H9 (cell line): ENCODE data around the gene ULK1. TPM values are rescaled to one million over a fixed set of nuclear protein-coding genes. Genes with fewer than 3 reads are reported as not detected.
A peak's percentile ranks its signal among the peaks of the same experiment; 100 is the strongest.

ENCODE experiments used
- DNase-seq: peaks from one replicate; pipeline ENCODE4 v3.0.0-alpha.2; 2017
- H2AFZ ChIP-seq: one replicate; pipeline ENCODE4 v1.6.1; 2013; ENCODE audit warnings: mild to moderate bottlenecking, low read length, control low read depth, moderate library complexity
- H2AK5ac ChIP-seq: 2 replicates; pipeline ENCODE4 v1.6.1; 2013; ENCODE audit warnings: low read length, control low read depth, mixed read lengths; ENCODE audit not compliant: insufficient read length
- H2BK120ac ChIP-seq: one replicate; pipeline ENCODE4 v1.6.1; 2013; ENCODE audit warnings: low read depth, mild to moderate bottlenecking, low read length, control low read depth, inconsistent platforms; ENCODE audit not compliant: poor library complexity, severe bottlenecking
- H2BK12ac ChIP-seq: 2 replicates; pipeline ENCODE4 v1.6.1; 2013; ENCODE audit warnings: low read length, control low read depth, mixed read lengths, low read depth; ENCODE audit not compliant: insufficient read length
- H2BK15ac ChIP-seq: 2 replicates; pipeline ENCODE4 v1.6.1; 2013; ENCODE audit warnings: low read depth, low read length, control low read depth
- H2BK20ac ChIP-seq: one replicate; pipeline ENCODE4 v1.6.1; 2013; ENCODE audit warnings: low read depth, mild to moderate bottlenecking, low read length, control low read depth, inconsistent platforms; ENCODE audit not compliant: poor library complexity, severe bottlenecking
- H2BK5ac ChIP-seq: 2 replicates; pipeline ENCODE4 v1.6.1; 2013; ENCODE audit warnings: low read length, control low read depth, mixed read lengths; ENCODE audit not compliant: insufficient read length
- H3K14ac ChIP-seq: 2 replicates; pipeline ENCODE4 v1.6.1; 2013; ENCODE audit warnings: low read length, control low read depth; ENCODE audit not compliant: insufficient read depth
- H3K18ac ChIP-seq: 2 replicates; pipeline ENCODE4 v1.6.1; 2013; ENCODE audit warnings: low read depth, mild to moderate bottlenecking, mixed read lengths, low read length, control low read depth; ENCODE audit not compliant: insufficient read length
- H3K23ac ChIP-seq: 2 replicates; pipeline ENCODE4 v1.6.1; 2013; ENCODE audit warnings: low read length, control low read depth, mixed read lengths, low read depth; ENCODE audit not compliant: insufficient read length
- H3K23me2 ChIP-seq: 2 replicates; pipeline ENCODE4 v1.6.1; 2013; ENCODE audit warnings: low read depth, mild to moderate bottlenecking, mixed read lengths, low read length, control low read depth; ENCODE audit not compliant: insufficient read length, poor library complexity, severe bottlenecking
- H3K27ac ChIP-seq: 2 replicates; pipeline ENCODE4 v1.5.1; 2013; ENCODE audit warnings: low read length, control low read depth, mixed read lengths, low read depth; ENCODE audit not compliant: insufficient read length
- H3K27me3 ChIP-seq: 2 replicates; pipeline ENCODE4 v1.6.1; 2013; ENCODE audit warnings: low read length, control low read depth, inconsistent platforms; ENCODE audit not compliant: insufficient read depth
- H3K4ac ChIP-seq: 2 replicates; pipeline ENCODE4 v1.6.1; 2013; ENCODE audit warnings: low read depth, mild to moderate bottlenecking, control low read depth, inconsistent platforms, low read length, moderate library complexity
- H3K4me1 ChIP-seq: 2 replicates; pipeline ENCODE4 v1.6.1; 2013; ENCODE audit warnings: low read length, control low read depth, inconsistent platforms; ENCODE audit not compliant: insufficient read depth
- H3K4me2 ChIP-seq: 2 replicates; pipeline ENCODE4 v1.6.1; 2013; ENCODE audit warnings: low read length, control low read depth, mixed read lengths; ENCODE audit not compliant: insufficient read length, insufficient read depth
- H3K56ac ChIP-seq: 2 replicates; pipeline ENCODE4 v1.6.1; 2013; ENCODE audit warnings: low read depth, mild to moderate bottlenecking, mixed read lengths, low read length, control low read depth; ENCODE audit not compliant: insufficient read length
- H3K79me1 ChIP-seq: 2 replicates; pipeline ENCODE4 v1.6.1; 2013; ENCODE audit warnings: low read depth, mild to moderate bottlenecking, moderate library complexity, low read length, control low read depth, inconsistent platforms; ENCODE audit not compliant: insufficient read depth, poor library complexity, severe bottlenecking
- H3K79me2 ChIP-seq: 2 replicates; pipeline ENCODE4 v1.6.1; 2013; ENCODE audit warnings: low read length, control low read depth, inconsistent platforms; ENCODE audit not compliant: insufficient read depth
- H3K9ac ChIP-seq: 2 replicates; pipeline ENCODE4 v1.6.1; 2013; ENCODE audit warnings: low read length, control low read depth, mixed read lengths; ENCODE audit not compliant: insufficient read length; ENCODE audit errors: extremely low read depth
- H3K9me3 ChIP-seq: one replicate; pipeline ENCODE4 v1.6.1; 2013; ENCODE audit warnings: low read depth, low read length, inconsistent platforms; ENCODE audit not compliant: control insufficient read depth
- H3T11ph ChIP-seq: one replicate; pipeline ENCODE4 v1.6.1; 2013; ENCODE audit warnings: mild to moderate bottlenecking, low read length, control low read depth, inconsistent platforms
- H4K20me1 ChIP-seq: one replicate; pipeline ENCODE4 v1.6.1; 2013; ENCODE audit not compliant: control insufficient read depth, insufficient read length, insufficient read depth
- H4K5ac ChIP-seq: 2 replicates; pipeline ENCODE4 v1.6.1; 2013; ENCODE audit warnings: low read depth, mild to moderate bottlenecking, mixed read lengths, low read length, control low read depth; ENCODE audit not compliant: insufficient read length
- H4K8ac ChIP-seq: replicated peaks from 2 replicates; pipeline ENCODE4 v1.6.1; 2013; ENCODE audit warnings: low read length, control low read depth, mixed read lengths, low read depth; ENCODE audit not compliant: insufficient read length
- H4K91ac ChIP-seq: 2 replicates; pipeline ENCODE4 v1.6.1; 2013; ENCODE audit warnings: low read depth, mild to moderate bottlenecking, moderate library complexity, mixed read lengths, low read length, control low read depth; ENCODE audit not compliant: insufficient read length
- H3K27ac Mint-ChIP-seq, 3 experiments: 2 replicates in 2 of 3; 3 replicates in 1 of 3; pipeline ENCODE4 v1.8.0; 2020 to 2021; ENCODE audit warnings: mixed read lengths in 3 of 3, mild to moderate bottlenecking in 1 of 3, moderate library complexity in 1 of 3
- H3K27me3 Mint-ChIP-seq: 2 replicates; pipeline ENCODE4 v1.8.0; 2021; ENCODE audit warnings: low read depth, mild to moderate bottlenecking, moderate library complexity, mixed read lengths
- H3K36me3 Mint-ChIP-seq, 3 experiments: 2 replicates in 2 of 3; 3 replicates in 1 of 3; pipeline ENCODE4 v1.8.0; 2020 to 2021; ENCODE audit warnings: low read depth in 3 of 3, mixed read lengths in 3 of 3; ENCODE audit not compliant: insufficient read depth in 1 of 3
- H3K4me1 Mint-ChIP-seq, 2 experiments: 2 replicates each; pipeline ENCODE4 v1.8.0; 2020; ENCODE audit warnings: mixed read lengths in 2 of 2
- H3K4me3 Mint-ChIP-seq, 2 experiments: 2 replicates in 1 of 2; 3 replicates in 1 of 2; pipeline ENCODE4 v1.8.0; 2020 to 2021; ENCODE audit warnings: mild to moderate bottlenecking in 2 of 2, mixed read lengths in 2 of 2, moderate library complexity in 1 of 2
- H3K9me3 Mint-ChIP-seq, 2 experiments: 2 replicates in 1 of 2; 3 replicates in 1 of 2; pipeline ENCODE4 v1.8.0; 2020; ENCODE audit warnings: mild to moderate bottlenecking in 2 of 2, mixed read lengths in 2 of 2, moderate library complexity in 1 of 2
- CTCF ChIP-seq: fragments of 200-600 bp; sonication (generic); conservative IDR thresholded peaks from 3 replicates; pipeline ENCODE4 v1.8.0; 2021; ENCODE audit warnings: antibody characterized with exemption, mild to moderate bottlenecking
- WGBS: extraction: QIAGEN DNeasy Blood & Tissue Kit; methylation state at CpG from one replicate; pipeline ENCODE4 v1.1.7; 2013; ENCODE audit warnings: missing lambda C conversion rate, low lambda C conversion rate, mixed read lengths; ENCODE audit not compliant: insufficient read length; ENCODE audit errors: extremely low coverage; 5-methylcytosine and 5-hydroxymethylcytosine counted together
- total RNA-seq: library from RNA; stranded (reverse); gene quantifications from 2 replicates; pipeline ENCODE4 v1.2.1, GENCODE V29; 2021

Gene ULK1
- total RNA-seq, 1 experiment from 2014 or later, result 57.2 TPM

- peak overlapping the region in 1 of 3 experiments; percentile 31; a peak in 2 of 7 replicates for H3K27ac Mint-ChIP-seq
- no peaks in the 10 kb centered on the region for H4K20me1 ChIP-seq
These were observed 3.5 kb downstream of the ULK1 start for GRCh38 chr12:131897875-131898274.

More at GRCh38 chr12:131897875-131898274, 3.5 kb downstream of the ULK1 start:
- Histone ChIP-seq H4K8ac (no peak overlapping the region), H3K27me3 (no peaks in the 10 kb centered on the region), H3K14ac (no peak overlapping the region), H2AFZ (no peak overlapping the region), H2BK20ac (no peak overlapping the region), H3K9ac (no peak overlapping the region), H3K4me1 (no peaks in the 10 kb centered on the region), H3K4me2 (no peak overlapping the region), H3K9me3 (no peaks in the 10 kb centered on the region), H3T11ph (no peak overlapping the region), H2BK5ac (no peak overlapping the region), H3K23me2 (peaks cover 7% of the 10 kb centered on the region), H3K23ac (no peak overlapping the region), H4K91ac (no peak overlapping the region), H4K5ac (no peak overlapping the region), H3K18ac (no peak overlapping the region), H3K56ac (no peak overlapping the region), H3K79me1 (no peaks in the 10 kb centered on the region), H2BK120ac (no peak overlapping the region), H2AK5ac (no peak overlapping the region), H3K79me2 (no peaks in the 10 kb centered on the region), H3K4ac (no peak overlapping the region), H2BK12ac (no peak overlapping the region), H3K27ac (no peak overlapping the region), H2BK15ac (no peak overlapping the region)
- Mint-ChIP-seq H3K4me1 (peaks cover 11 to 27% of the 10 kb centered on the region in 2 experiments), H3K9me3 (no peaks in the 10 kb centered on the region), H3K36me3 (peaks cover 9 to 16% (median 13%) of the 10 kb centered on the region in 3 experiments; a peak in 6 of 7 replicates), H3K27me3 (no peaks in the 10 kb centered on the region), H3K4me3 (no peak overlapping the region)
- TF ChIP-seq CTCF, result no peak
- no CpG with 5 or more reads among the region's 9 CpGs for WGBS
- no peak for DNase-seq
